Measurements from ENCODE around the gene SLC25A25. TPM values are rescaled to one million over a fixed set of nuclear protein-coding genes. Genes with fewer than 3 reads are reported as not detected.

Gene SLC25A25
- polyA plus RNA-seq, 3 donors from 2014 or later, result 2.8 to 8.8 (median 4.9) TPM

GRCh38 chr9:128089299-128089698 lies 21.3 kb downstream of the SLC25A25 start:
- H3K4me1 Mint-ChIP-seq, result peaks cover 45 to 72% of the 10 kb centered on the region in 2 donors
- no peak overlapping the region for H3K27ac Mint-ChIP-seq

GRCh38 chr9:128091144-128091543 lies 23.1 kb downstream of the SLC25A25 start:
- Mint-ChIP-seq H3K36me3 (peaks cover 0 to 3% (median 0%) of the 10 kb centered on the region in 3 donors), H3K4me3 (no peak overlapping the region), H3K27me3 (ENCODE audit: low read depth in 3 of 3) (no peaks in the 10 kb centered on the region), H3K4me1 (peaks cover 42 to 64% of the 10 kb centered on the region in 2 donors), H3K27ac (no peak overlapping the region), H3K9me3 (no peaks in the 10 kb centered on the region)
- DNase-seq, result no peak

More at GRCh38 chr9:128089299-128089698, 21.3 kb downstream of the SLC25A25 start:
- no peak overlapping the region for H3K4me3 Mint-ChIP-seq
- no peak for DNase-seq
- H3K36me3 Mint-ChIP-seq, result peaks cover 0 to 10% (median 0%) of the 10 kb centered on the region in 3 donors
- H3K27me3 Mint-ChIP-seq (ENCODE audit: low read depth in 3 of 3), result peaks cover 0 to 2% (median 0%) of the 10 kb centered on the region in 3 donors
- no peaks in the 10 kb centered on the region for H3K9me3 Mint-ChIP-seq

- DNase-seq, result no peak
- no peak overlapping the region for H3K4me3 Mint-ChIP-seq
- peaks cover 45 to 66% of the 10 kb centered on the region in 2 donors for H3K4me1 Mint-ChIP-seq
- H3K27me3 Mint-ChIP-seq (ENCODE audit: low read depth in 3 of 3), result no peaks in the 10 kb centered on the region
- H3K27ac Mint-ChIP-seq, result no peak overlapping the region
- no peaks in the 10 kb centered on the region for H3K9me3 Mint-ChIP-seq
- peaks cover 0 to 3% (median 0%) of the 10 kb centered on the region in 3 donors for H3K36me3 Mint-ChIP-seq
Measured at GRCh38 chr9:128091571-128091970, 23.5 kb downstream of the SLC25A25 start.

GRCh38 chr9:128092199-128092977 lies 24.4 kb downstream of the SLC25A25 start:
- Mint-ChIP-seq H3K27me3 (ENCODE audit: low read depth in 3 of 3) (no peaks in the 10 kb centered on the region), H3K27ac (peak overlapping the region in 2 of 6 donors; percentile 3 to 43), H3K36me3 (peaks cover 0 to 3% (median 0%) of the 10 kb centered on the region in 3 donors), H3K9me3 (no peaks in the 10 kb centered on the region), H3K4me3 (no peak overlapping the region), H3K4me1 (peaks cover 49 to 70% of the 10 kb centered on the region in 2 donors)
- DNase-seq, result no peak

GRCh38 chr9:128093011-128093410 lies 25.0 kb downstream of the SLC25A25 start:
- DNase-seq, result no peak
- Mint-ChIP-seq H3K36me3 (no peaks in the 10 kb centered on the region), H3K27me3 (ENCODE audit: low read depth in 3 of 3) (no peaks in the 10 kb centered on the region), H3K4me3 (no peak overlapping the region), H3K27ac (peak overlapping the region in 5 of 6 donors; percentile 2 to 44 (median 23)), H3K4me1 (peaks cover 46 to 66% of the 10 kb centered on the region in 2 donors), H3K9me3 (no peaks in the 10 kb centered on the region)

GRCh38 chr9:128094166-128094949 lies 26.3 kb downstream of the SLC25A25 start:
- Mint-ChIP-seq H3K4me1 (peaks cover 51 to 70% of the 10 kb centered on the region in 2 donors), H3K27ac (peak overlapping the region; percentile 50 to 85 (median 72)), H3K4me3 (no peak overlapping the region), H3K27me3 (ENCODE audit: low read depth in 3 of 3) (peaks cover 0 to 1% (median 0%) of the 10 kb centered on the region in 3 donors), H3K9me3 (no peaks in the 10 kb centered on the region), H3K36me3 (no peaks in the 10 kb centered on the region)
- peak in 1 of 3 donors; percentile 19 for DNase-seq

- no peak for DNase-seq
- Mint-ChIP-seq H3K4me1 (peaks cover 55 to 70% of the 10 kb centered on the region in 2 donors), H3K27ac (peak overlapping the region in 5 of 6 donors; percentile 50 to 85 (median 68)), H3K9me3 (no peaks in the 10 kb centered on the region), H3K27me3 (ENCODE audit: low read depth in 3 of 3) (peaks cover 0 to 1% (median 0%) of the 10 kb centered on the region in 3 donors), H3K36me3 (no peaks in the 10 kb centered on the region), H3K4me3 (no peak overlapping the region)
Measured at GRCh38 chr9:128094950-128095544, 27.0 kb downstream of the SLC25A25 start.

GRCh38 chr9:128096616-128097536 lies 28.8 kb downstream of the SLC25A25 start:
- no peak overlapping the region for H3K4me3 Mint-ChIP-seq
- peaks cover 0 to 4% (median 2%) of the 10 kb centered on the region in 3 donors for H3K36me3 Mint-ChIP-seq
- H3K27me3 Mint-ChIP-seq (ENCODE audit: low read depth in 3 of 3), result peaks cover 0 to 3% (median 0%) of the 10 kb centered on the region in 3 donors

GRCh38 chr9:128097543-128098296 lies 29.7 kb downstream of the SLC25A25 start:
- H3K27me3 Mint-ChIP-seq (ENCODE audit: low read depth in 3 of 3), result peaks cover 0 to 3% (median 1%) of the 10 kb centered on the region in 3 donors
- H3K27ac Mint-ChIP-seq, result peak overlapping the region in 3 of 6 donors; percentile 34 to 55 (median 40)
- H3K9me3 Mint-ChIP-seq, result no peaks in the 10 kb centered on the region
- H3K4me1 Mint-ChIP-seq, result peaks cover 44 to 58% of the 10 kb centered on the region in 2 donors
- peaks cover 3 to 8% (median 8%) of the 10 kb centered on the region in 3 donors for H3K36me3 Mint-ChIP-seq
- no peak for DNase-seq
- H3K4me3 Mint-ChIP-seq, result peak overlapping the region in 1 of 5 donors; percentile 15

More at GRCh38 chr9:128096616-128097536, 28.8 kb downstream of the SLC25A25 start:
- Mint-ChIP-seq H3K9me3 (no peaks in the 10 kb centered on the region), H3K4me1 (peaks cover 48 to 64% of the 10 kb centered on the region in 2 donors), H3K27ac (peak overlapping the region in 1 of 6 donors; percentile 28)
- DNase-seq, result no peak

- Mint-ChIP-seq H3K4me1 (peaks cover 36 to 49% of the 10 kb centered on the region in 2 donors), H3K27me3 (ENCODE audit: low read depth in 3 of 3) (peaks cover 0 to 3% (median 1%) of the 10 kb centered on the region in 3 donors), H3K36me3 (peaks cover 4 to 10% (median 8%) of the 10 kb centered on the region in 3 donors), H3K4me3 (peak overlapping the region in 2 of 5 donors; percentile 15 to 17), H3K27ac (peak overlapping the region in 3 of 6 donors; percentile 34 to 55 (median 40)), H3K9me3 (no peaks in the 10 kb centered on the region)
- no peak for DNase-seq
Measured at GRCh38 chr9:128098297-128099230, 30.5 kb downstream of the SLC25A25 start.

- H3K9me3 Mint-ChIP-seq, result no peaks in the 10 kb centered on the region
- DNase-seq, result no peak
- peaks cover 32 to 44% of the 10 kb centered on the region in 2 donors for H3K4me1 Mint-ChIP-seq
- peaks cover 4 to 14% (median 13%) of the 10 kb centered on the region in 3 donors for H3K36me3 Mint-ChIP-seq
- peak overlapping the region in 3 of 6 donors; percentile 20 to 57 (median 49) for H3K27ac Mint-ChIP-seq
- peaks cover 0 to 3% (median 1%) of the 10 kb centered on the region in 3 donors for H3K27me3 Mint-ChIP-seq (ENCODE audit: low read depth in 3 of 3)
- no peak overlapping the region for H3K4me3 Mint-ChIP-seq
Measured at GRCh38 chr9:128099231-128099931, 31.3 kb downstream of the SLC25A25 start.
